WI38 (cell line): ENCODE results near the gene RIN3.
"Not testable (repeated sequence)": the region's sequence is repeated elsewhere in the genome, so short reads cannot be mapped to it uniquely, and the experiment has no call there.

ENCODE experiments used
- H3K4me3 ChIP-seq: 2 replicates; pipeline ENCODE4 v1.5.1; 2011; ENCODE audit warnings: low read depth, mild to moderate bottlenecking, control low read depth, low read length
- CTCF ChIP-seq: IDR thresholded peaks from 2 replicates; pipeline ENCODE4 v1.5.1; 2012; ENCODE audit warnings: low read depth, mild to moderate bottlenecking, control low read depth, low read length

RIN3 gene

GRCh38 chr14:92532490-92533163 is 19.0 kb downstream of the RIN3 start:
- H3K4me3 ChIP-seq: no peak overlapping the region

DNA sequence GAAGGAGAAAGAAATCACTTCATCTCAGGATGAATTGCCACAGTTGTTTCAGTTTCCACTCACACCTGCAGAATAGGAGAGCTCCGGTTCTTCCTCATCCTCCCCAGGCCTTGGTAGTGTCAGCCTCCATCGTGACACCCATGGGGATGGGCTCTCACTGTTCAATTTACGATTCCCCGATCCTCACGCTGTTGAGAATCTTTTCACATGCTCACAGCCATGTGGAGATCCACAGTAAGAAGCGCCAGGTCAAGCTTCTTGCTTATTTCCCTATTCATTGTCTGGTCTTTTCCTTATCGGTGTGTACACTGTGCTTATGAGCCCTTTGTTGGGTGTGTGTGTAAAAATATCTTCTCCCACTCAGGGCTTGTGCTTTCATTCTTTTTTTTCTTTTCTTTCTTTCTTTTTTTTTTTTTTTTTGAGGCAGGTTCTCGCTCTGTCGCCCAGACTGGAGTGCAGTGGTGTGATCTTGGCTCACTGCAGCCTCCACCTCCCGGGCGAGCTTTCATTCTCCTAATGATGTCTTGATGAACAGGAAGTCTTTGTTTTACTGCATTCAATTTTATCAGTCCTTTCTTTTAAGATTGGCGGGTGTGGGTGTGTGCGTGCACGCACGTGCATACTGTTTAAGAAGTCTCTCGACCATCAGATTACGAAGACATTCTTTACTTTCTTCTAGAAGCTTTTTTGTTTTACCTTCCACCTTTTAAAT is 21.5 kb downstream of the RIN3 start:
- no peak for TF ChIP-seq CTCF
- H3K4me3 ChIP-seq: no peak overlapping the region

More at GRCh38 chr14:92532490-92533163, 19.0 kb downstream of the RIN3 start:
- TF ChIP-seq CTCF: no peak

DNA sequence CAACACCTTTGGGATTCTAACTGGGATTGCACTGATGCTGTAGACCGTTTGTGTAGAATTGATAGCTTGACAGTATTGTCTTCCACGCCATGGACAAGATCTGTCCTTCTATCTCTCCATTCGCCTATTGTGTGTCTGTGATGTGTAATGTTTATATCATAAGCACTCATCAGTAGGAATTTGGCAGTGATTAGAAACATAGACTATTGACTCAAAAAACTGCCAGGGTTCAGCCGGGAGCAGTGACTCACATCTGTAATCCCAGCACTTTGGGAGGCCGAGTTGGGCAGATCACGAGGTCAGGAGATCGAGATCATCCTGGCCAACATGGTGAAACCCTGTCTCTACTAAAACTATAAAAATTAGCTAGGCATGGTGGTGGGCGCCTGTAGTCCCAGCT is 22.6 kb downstream of the RIN3 start:
- not testable (repeated sequence) for H3K4me3 ChIP-seq

DNA sequence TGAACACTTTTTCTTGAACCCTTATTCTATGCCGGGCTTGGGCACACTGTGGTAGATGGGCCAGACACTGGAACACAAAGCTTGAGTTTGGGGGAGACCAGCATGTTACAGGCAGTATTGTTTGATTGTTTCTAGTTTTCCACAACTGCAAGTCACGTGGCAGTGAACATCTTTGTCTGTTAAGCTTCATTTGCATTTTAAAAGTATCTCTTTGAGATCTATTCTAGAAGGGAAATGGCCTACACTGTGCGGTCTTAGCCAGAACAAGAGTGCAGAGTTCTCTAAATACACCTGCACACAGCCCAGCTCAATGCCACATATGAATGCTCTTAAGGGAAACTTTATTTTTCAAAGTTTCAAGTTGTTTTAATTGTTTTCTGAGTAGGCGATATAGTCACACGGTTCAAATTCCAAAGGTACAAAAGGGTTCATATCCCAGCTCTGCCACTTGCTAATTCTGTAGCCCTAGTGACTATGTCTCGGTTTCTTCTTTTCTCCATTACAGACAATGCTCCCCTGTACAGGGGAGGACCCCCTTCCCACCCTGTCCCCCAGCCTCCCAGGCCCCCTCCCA is 24.9 kb downstream of the RIN3 start:
- no peak for TF ChIP-seq CTCF
- H3K4me3 ChIP-seq: no peak overlapping the region

GRCh38 chr14:92539419-92539818 is 25.8 kb downstream of the RIN3 start:
- TF ChIP-seq CTCF: no peak
- no peak overlapping the region for H3K4me3 ChIP-seq

DNA sequence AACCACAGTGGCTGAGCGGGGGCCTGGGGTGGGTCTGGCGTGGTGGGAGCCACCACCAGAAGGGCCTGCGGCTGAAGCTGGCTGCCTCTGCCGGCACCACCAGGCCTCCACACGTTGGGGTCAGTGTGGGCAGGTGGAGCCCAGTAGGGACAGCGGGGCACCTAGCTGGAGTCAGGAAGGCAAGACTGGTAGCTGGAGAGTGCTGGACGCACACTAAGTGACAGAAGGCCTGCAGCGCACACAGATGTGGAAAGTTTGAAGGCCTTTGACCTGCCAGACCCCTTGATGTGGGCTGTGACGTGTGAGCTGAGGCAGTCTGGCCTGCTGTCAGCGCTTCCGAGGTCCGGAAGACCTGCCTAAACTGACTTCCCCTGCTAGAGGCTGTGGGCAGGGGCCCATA is 26.3 kb downstream of the RIN3 start:
- TF ChIP-seq CTCF: no peak
- H3K4me3 ChIP-seq: no peak overlapping the region

DNA sequence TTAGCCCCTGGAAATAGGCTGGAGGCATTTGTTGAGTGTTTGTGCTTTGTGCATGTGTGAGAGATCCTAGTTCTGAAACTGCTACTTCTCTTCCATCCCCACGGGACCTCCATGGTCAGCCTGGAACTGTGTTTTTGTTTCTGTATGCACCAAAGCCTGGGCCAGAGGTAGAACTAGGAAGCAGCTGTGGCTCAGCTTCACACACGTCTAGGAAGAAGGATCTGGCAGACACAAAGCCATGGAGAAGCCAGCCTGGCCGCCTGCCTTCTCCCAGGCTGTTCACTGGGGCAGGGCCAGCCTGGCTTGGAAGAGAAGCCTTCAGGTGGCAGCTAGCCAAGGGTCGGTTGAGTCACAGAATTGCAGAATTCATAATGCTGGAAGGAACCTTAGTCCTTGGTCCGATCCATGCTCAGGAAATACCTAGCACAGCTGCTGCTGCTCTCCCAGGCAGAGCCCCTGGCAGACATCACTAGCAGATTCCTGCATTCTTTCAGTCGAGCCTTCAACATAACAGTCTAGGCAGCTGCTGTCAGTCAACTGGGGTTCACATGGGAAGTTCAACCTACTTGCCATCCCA is 27.0 kb downstream of the RIN3 start:
- TF ChIP-seq CTCF: no peak
- H3K4me3 ChIP-seq: 0 out of 2 replicates have a peak overlapping the region, but pooled peaks have one; percentile 15
